CD4-positive, alpha-beta T cell treated with Interferon alpha-2 for 1 hour (primary cell): ENCODE measurements around the gene LAPTM5.

Experiments
- DNase-seq, 2 donors: peaks; one replicate each; pipeline ENCODE4 v3.0.0-alpha.2; 2020 to 2022

The LAPTM5 gene

DNA sequence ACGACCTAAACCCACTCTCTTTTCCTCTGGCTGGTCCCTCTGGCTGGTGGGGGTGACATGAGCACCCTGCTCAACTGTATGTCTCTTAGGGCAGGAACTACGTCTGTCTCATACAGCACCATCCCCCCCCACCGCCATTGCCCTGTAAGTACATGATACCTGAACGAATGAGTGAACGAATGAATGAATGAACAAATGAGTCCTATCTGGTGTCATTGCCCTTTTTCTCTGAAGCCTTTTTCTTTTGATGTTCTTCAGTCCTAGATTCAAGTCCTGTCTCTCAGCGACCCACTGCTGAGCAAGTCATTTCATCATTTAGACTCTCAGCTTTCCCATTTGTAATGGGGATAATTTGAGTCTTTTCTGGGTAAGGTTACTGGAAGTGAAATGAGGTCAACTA, 45.0 kb downstream of the LAPTM5 start:
- DNase-seq = no peak

DNA sequence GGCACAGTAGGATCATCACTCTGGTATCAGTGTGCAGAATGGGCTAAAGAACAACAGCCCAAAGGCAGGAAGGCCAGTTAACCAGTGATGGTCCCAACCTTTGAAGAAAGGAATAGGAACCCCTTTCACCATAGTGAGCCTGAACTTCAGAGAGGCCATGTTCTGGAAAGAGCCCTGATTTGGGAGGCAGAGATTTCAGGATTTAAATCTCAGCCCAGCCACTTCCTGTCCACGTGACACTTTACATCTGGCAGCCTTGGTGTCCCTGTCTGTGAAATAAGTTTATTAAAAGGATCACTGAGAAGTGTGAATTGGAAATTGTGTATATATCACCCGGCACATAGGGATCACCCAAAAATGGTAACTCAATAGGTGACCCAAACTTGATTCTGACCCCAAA, 47.2 kb downstream of the LAPTM5 start:
- DNase-seq = no peak

DNA sequence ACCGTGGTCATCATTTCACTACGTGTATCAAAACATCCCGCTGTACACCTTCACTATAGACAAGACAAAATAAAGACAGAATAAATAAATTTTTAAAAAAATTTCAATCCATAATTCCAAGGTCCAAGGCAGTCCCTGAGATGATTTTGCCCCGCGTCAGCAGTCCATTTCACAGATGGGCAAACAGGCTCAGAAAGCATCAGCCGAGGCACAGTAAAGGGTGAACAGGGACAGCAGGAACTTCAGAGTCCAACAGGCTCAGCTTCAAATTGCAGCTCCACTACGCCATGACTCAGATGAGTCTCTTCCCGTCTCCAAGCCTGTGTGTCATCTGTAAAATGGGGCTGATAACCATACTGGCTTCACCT, 49.2 kb downstream of the LAPTM5 start:
- DNase-seq = no peak

DNA sequence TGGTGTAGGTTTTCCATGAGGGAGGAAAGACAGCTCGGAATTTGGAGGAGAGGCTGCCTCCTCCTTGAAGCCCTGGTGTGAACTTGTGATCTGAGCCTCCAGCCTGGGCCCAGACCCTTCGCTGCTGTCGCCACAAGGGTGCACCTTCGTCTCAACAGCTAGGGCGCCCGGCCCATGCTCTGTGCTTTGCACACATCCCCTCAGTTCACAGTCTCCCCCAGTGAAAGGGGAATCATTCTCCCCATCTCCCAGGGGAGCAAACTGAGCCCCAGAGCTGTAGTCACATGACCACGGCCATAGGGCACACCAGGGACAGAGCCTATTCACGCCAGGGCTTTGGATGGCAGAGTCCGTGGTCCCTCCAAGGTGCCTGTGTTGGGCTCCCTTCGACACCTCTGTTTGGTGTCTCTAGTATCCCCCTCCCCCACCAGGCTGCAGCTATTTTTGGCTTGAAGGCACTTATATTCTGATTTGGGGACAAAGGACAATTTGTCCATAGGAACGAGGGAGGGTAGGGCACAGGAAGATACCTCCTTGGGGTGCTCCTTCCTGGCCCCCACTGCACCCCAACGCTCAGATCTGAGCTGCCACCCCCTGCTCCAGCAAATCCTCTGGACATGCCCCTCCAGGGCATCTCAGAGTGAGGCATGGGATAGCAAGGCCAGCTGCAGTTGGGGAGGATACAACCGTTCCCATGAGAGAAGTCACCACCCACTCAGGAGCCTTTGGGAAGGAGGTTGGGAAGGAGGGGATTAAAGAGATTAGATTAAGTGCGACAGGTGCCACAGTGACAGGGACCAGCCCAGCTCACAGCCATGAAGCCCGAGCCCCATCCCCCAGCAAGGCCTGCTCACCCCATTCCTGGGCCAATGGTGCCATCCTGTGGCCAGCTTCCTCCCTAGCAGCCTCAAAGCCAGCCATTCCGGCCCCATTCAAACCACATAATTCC, 49.9 kb downstream of the LAPTM5 start:
- DNase-seq = peak; percentile 48 to 57

DNA sequence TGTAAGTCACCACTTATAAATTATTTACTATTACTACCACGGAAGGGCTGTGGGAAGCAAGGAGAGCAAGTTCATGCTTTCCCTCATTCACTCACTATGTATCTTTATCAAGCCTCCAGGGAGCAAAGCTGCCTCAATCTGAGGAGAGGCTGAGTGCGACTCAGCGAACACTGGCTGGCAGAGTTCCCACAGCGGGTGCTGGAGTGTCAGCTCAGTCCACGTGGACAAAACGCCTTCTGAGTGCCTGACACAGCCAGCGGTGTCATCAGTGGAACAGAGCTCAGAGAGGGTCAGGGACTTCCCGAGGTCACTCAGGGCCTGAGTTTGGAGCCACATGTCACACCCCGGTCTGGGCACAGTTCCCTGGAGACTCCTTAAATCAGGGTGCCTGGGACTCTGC, 51.0 kb downstream of the LAPTM5 start:
- no peak for DNase-seq

DNA sequence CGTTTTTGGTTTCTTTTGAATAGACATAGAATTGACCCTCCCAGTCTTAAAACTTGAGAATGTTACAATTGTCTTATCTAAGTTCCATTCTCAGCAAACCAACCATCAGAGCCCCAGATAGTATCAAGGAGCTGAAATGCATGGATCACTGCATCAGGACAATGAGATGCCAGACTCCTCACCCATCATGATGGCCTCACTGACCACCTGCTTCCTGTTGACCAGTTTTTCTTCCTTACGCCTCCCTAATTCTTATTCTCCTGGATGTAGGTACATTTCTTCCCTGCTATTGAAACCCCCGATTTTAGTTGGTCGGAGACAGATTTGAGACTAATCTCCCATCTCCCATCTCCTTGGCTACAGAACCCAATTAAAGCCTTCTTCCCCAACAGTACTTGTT, 51.9 kb downstream of the LAPTM5 start:
- DNase-seq = no peak

DNA sequence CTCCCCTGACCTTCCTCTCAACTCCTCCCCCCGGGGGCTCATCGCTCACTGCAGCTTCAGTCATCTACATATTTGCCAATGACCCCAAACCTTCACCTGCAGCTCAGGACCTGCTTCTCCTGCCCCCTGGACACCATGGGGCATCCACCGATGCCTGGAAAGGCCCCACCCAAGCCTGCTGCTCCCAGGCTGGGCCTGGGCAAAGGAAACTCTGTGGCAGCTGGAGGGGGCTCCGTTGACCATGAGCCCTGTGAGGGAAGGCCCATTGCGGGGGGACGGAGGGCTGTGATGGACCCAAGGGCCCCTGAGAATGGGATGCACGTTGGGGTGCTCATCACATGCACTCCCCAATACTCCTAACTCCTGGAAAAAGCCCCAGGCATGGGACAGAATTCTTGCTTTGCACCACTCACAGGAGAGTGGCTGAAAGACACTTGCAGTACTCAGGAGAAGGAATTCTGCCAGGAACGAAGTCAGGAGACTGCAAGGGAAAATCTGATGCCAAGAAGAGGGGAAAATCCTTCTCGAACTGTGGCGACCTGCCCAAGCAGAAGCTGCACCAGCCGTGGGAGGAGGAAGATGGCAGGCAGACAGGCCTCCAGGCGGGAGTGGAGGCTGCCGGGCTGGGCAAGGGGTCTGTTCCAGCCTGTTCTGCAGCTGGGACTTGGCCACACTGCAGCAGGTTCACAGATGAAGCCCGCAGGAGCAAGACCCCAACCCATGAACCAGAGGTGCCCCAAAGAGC, 52.6 kb downstream of the LAPTM5 start:
- no peak for DNase-seq

DNA sequence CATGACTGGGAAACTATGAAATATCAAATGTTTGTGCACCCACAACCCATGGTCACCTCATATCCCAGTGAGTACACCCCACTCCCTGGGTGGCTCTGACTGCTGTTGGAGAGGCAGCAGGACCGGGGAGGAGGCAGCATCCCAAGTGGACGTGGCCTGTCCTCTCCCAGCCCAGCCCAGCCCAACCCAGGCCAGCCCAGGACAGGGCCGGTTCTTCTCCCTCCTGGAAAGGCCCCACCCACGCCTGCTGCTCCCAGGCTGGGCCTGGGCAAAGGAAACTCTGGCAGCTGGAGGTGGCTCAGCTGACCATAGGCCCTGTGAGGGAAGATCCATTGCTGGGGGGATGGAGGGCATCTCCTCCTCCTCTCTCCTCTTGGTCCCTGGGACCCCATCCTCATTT, 53.3 kb downstream of the LAPTM5 start:
- DNase-seq = no peak

DNA sequence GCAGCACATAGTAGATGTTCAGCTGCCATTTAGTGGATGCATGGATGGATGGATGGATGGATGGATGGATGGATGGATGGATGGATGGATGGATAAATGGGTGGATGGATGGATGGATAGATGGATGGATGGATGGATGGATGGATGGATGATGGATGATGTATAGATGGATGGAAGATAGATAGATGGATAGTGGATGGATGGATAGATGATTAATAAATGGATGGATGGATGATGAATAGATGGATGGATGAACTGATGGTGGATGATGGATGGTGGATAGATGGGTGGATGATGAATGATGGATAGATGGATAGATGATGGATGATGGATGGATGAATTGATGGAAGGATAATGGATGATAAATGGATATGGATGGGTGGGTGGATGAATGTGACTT, 54.8 kb downstream of the LAPTM5 start:
- no peak for DNase-seq

DNA sequence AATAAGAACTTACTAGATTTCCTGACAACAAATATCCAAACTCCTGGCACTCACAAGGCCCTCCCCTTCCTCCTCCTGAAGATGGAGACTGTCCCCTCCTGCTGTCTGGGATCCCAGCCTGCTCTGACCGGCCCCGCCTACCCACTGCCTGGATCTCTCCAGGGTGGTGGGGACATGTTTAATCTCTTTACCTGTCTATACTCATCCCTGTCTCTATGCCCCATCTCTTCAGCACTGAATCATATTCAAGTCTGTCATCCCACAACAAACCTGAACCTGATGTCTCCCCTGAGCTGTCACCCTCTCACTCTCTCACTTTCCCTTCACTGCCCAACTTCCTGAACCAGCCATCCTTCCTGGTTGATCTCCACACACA, 56.3 kb downstream of the LAPTM5 start:
- DNase-seq = no peak

DNA sequence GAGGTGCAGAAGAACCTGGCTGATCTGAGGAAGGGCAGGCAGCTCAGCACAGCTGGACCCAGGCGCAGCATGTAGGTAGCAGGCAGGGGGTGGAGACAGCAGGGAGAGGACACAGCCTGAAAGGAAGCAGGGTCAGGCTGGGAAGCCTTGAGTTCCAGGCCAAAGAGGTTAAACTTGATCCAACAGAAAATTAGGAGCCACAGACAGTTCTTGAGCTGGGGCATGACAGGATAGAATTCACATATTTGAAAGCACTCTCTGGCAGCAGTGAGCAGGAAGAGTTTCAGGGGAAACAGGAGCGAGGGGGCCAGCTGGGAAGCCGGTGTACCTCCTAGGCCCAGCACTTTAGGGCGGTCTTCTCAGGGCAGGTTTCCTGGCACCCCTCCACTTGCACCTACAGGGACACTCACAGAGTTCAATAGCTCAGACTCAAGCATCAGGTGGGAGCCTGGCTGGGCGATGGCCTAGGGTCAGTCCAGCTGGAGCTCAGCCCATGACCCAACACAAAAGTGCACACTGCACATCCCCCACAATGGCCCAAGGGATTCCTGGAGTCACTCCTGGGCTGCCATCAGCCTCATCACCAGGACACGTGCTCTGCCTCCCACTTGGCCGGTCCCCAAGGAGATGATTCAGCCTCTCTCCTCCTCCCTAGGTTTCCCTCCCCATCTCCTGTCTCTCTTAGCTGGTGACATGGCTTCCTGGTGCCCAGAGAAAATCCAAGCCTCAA, 56.9 kb downstream of the LAPTM5 start:
- DNase-seq = no peak

DNA sequence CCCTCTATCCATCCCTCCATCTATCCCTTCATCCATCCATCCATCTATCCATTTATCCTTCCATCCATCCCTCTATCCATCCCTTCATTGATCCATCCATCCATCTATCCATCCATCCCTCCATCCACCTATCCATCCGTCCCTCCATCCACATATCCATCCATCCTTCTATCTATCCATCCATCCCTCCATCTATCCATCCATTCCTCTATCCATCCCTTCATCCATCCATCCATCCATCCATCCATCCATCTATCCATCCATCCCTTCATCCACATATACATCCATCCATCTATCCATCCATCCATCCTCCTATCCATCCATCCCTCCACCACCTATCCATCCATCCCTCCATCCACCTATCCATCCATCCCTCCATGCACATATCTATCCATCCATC, 57.8 kb downstream of the LAPTM5 start:
- no peak for DNase-seq

DNA sequence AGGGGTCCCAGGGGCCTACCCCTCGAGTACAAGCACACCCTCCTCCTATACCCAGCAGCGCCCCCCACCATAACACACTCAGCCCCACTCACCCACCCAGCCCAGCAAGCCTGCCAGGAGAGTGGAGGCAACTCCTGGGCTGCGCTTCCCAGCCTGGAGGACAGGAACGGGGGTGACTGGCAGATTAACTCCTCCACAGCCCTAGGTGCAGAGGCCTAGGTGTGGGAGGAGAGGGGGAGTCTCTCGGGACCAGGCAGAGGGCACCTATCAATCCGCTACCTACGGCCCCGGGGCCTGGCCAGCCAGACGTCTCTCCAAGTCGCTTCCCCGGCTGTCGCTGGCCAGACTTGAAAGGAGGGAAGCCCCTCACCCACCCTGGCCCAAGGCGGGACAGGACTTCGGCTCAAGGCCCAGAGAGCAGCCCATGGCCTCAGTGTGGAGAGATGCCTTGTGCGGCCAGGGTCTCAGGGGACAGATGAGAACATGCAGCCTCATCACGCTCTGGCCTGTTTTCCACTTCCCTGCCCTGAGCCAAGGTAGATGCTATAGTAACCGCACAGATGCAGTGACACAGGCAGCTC, 59.1 kb downstream of the LAPTM5 start:
- no peak for DNase-seq

DNA sequence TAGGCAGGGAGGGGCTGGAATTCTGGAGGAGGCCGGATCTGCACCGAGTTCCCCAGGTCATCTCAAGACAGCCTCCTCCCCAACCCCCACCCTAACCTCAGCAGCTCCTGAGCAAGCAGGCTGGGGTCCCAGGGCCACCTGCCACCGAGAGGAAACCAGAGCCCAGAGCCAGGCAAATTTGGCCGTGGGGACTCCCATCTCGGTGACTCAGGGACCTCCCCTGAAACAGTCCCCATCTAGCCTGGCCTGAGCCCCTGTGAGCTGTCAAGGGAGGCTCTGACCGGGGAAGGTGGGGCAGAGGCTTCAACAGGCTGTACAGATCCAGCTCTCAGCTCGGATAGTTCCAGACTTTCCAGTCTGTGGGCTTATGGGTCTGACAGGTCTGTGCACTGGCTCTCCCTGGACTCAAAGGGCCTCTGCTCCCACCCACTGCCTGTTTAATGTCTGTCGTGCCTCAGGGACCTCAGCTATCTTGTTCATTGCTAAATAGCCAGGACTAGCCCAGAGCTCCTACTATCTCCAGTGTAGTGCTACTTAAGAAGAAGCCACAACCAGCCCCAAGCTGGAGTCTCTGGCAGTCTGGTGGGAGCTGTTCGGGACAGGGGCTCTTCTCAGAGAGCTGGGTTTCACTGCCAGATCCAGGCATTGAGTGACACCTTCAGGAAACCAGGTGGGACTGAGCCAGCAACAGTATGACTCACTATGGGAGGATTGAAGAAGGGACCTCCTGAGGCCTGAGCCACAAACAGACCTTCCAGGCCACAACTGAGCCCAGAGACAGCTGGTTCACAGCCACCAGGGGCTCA, 59.8 kb downstream of the LAPTM5 start:
- DNase-seq = no peak

DNA sequence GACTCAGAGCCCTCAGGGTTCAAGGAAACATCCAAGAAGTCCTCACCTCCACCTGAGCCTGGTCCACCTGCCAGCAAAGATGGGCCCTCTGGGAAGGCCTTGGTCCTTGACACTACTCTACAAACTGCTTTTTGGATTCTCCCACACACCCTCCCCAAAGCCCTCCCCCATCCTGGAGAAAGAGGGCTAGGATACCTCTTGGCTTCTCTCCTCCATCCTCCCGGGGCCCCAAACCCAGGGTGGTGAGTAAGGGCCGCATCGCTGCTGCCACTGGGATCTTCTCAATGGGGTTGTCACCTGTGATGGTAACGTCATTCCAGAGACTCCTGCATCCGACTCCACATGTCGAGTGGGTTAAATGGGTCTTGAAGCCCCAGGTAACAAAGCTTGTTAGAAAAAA, 60.7 kb downstream of the LAPTM5 start:
- no peak for DNase-seq

DNA sequence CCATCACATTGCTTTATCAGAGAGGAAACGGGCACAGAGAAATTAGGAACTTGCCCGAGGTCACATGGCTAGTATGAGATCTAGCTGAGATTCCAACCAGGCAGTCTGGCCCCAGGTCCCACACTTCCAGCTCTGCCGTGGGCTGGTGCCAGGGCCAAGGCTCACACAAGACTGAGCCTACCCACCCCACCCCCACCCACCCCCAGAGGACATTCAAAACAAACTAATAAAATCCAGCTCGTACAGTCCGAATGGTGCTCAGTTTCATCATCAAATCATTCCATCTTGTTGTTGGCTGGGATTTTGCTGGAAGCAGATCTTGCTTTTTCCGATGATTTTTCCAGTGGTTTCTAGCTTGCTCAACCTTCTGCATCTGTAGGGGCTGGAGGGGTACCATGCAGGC, 62.1 kb downstream of the LAPTM5 start:
- DNase-seq = no peak

DNA sequence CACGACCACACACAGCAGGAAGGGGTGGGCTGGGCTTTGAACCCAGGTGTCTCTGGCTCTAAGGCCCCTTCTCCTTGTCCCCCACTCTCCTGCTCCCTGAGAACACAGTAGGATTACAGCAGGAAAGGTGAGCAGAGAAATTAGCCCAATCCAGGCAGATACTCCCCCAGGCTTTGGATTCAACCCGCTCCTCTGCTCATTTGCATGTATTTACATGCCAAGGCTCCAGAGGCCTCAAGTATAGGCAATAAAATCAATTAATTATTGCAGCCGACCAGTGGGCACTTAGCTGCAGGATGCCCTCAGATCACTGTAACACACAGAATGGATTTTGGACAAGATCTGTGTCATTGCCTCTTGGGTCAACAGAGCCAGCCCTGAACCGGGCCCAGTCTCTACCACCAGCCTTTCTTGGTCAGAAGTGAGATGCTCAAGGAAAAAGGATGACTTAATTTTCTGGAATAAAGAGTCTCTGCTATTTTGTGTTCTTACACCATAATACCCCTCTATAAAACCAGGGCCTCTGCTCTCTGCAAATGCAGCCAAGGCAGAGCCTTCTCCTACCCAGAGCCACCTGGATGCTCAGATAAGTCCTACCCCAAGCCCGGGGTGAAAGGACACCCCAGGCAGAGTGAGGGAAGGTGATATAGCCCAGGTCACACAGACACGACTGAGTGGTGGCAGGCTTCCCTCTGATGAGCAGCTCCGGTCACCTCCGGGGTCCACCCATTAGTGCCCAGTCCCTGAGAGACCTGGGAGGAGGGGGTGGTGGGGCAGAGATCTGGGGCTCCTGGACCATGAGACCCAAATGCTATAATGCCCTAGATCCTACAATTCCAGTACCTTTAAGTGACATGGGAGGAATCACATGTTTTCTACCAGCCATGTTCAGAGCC, 63.0 kb downstream of the LAPTM5 start:
- DNase-seq = no peak

DNA sequence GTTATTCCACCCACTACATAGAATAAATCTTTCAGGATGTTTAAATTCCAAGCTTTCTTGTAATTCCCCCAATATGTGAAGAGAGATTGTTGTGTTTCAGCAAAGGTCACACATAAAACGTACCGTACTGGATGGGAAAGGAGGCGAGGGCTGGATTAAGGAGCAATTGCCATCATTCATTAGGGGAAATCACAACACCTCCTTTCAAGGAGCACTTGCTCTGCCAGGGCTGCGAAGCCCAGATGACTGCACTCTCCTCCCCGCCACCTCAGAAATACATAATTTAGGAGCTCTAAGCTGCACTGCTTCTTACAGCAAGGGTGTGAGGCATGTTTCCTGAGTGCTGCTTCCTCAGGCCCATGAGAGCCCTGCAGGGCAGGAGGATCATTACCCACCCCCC, 63.8 kb downstream of the LAPTM5 start:
- no peak for DNase-seq

DNA sequence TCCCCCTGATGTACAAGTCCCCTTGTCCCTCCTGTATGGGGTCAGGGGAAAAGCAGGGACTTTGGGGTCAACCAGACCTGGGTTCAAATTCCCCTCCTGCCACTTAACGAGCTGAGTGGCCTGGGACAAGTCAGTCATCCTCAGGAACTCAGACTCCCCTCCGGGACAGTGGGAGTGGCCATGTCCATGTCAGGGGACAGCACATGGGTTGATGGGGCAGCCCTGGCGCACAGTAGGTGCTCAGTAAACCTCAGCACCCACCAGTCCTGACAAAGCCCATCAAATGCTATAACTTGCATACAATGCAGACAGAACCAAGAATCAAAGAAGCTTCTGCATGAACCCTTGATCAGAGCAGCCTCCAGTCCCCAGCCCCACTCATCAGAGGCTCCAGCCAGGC, 64.2 kb downstream of the LAPTM5 start:
- DNase-seq = no peak

DNA sequence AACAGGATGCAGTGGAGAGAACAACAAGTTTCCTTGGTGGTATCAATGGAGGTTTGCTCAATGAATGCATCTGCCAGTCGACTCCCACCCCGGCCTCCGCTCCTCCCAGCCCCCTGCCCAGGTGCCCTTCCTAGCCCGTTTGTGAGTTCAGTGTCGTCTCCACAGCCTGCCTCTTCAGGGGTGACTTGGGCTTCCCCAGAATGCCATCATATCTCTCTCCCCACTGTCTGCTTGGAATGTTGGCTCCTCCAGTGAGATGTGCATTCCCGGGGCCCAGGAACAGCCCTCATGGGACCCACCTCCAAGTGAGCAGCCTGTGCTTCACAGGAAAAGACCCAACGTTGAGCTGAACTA, 64.6 kb downstream of the LAPTM5 start:
- no peak for DNase-seq

DNA sequence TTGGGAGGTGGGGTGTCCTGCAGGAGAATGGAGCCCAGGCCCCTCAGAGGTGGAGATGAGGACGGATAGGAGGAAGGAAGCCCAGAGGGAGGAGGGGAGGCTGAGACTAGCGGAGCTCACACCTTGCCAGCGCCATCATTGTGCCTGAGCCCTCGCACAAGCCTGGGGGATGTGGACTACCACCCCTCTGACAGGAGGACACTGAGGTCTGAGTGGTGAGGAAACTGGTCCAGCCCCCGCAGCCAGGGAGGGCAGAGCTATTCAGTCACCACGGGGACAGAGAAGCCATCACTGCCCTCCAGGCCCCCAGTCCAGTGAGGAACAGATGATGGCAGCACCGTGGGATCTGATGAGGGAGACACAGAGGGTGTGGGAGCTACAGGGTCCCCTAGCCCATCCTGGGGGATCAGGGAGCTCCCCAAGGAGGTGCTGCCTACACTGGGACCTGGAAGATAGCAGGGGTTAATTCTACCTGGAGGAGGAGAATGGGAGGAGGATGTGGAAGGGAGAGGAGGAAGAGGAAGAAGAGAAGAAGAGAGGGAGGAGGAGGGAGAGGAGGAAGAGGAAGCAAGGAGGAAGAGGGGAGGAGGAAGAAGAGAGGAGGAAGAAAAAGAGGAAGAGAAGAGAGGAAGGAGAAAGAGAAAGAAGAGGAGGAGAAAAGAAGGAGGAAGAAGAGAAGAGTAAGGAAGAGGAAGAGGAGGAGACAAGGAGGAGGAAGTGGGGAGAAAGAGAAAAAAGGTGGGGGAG, 65.2 kb downstream of the LAPTM5 start:
- no peak for DNase-seq
